Panc1 (cell line): ENCODE data around the gene SLC46A3. TPM values are rescaled to one million over a fixed set of nuclear protein-coding genes. Genes with fewer than 3 reads are reported as not detected.

ENCODE experiments used
- ATAC-seq: fragments of 200-7000 bp; cut with Tn5 transposase; 2 replicates; pipeline ENCODE4 v1.9.1; 2020; ENCODE audit warnings: mild to moderate bottlenecking, moderate library complexity
- BruUV-seq: library from RNA; stranded (reverse); fragments of 400-500 nt; replicated peaks from 2 replicates; lab custom pipeline; 2021; lab: Mats Ljungman, UMichigan
- CTCF ChIA-PET: fragments of 300-600 bp; sonication (Branson Sonifier 250); formaldehyde crosslinking; loops from one replicate; lab custom pipeline; 2022; ENCODE audit warnings: antibody characterized with exemption; lab: Charles Lee
- POLR2A ChIA-PET: fragments of 300-600 bp; sonication (Branson Sonifier 250); formaldehyde crosslinking; loops from one replicate; lab custom pipeline; 2022; ENCODE audit warnings: antibody characterized with exemption; lab: Charles Lee
- DNase-seq: peaks from one replicate; pipeline ENCODE4 v3.0.0-alpha.2; 2010; ENCODE audit warnings: low read depth, low spot score
- H3K27ac ChIP-seq: 2 replicates; pipeline ENCODE4 v1.5.1; 2011; ENCODE audit warnings: mild to moderate bottlenecking, low read length, inconsistent platforms
- H3K27me3 ChIP-seq: fragments of 200-500 bp; sonication (Bioruptor generic); 2 replicates; pipeline ENCODE4 v1.6.0; 2014; ENCODE audit warnings: low read length, inconsistent platforms; ENCODE audit not compliant: control insufficient read depth, insufficient read depth
- H3K36me3 ChIP-seq: fragments of 200-500 bp; sonication (Bioruptor generic); 2 replicates; pipeline ENCODE4 v1.5.1; 2014; ENCODE audit warnings: inconsistent platforms, mild to moderate bottlenecking, low read length, moderate library complexity; ENCODE audit not compliant: control insufficient read depth, insufficient read depth
- H3K4me1 ChIP-seq: 2 replicates; pipeline ENCODE4 v1.5.1; 2011; ENCODE audit warnings: inconsistent platforms, mild to moderate bottlenecking, low read length, moderate library complexity; ENCODE audit not compliant: control insufficient read depth, insufficient read depth
- H3K4me3 ChIP-seq, 2 experiments: 2 replicates each; pipeline ENCODE4 v1.5.1; 2011 to 2012; ENCODE audit warnings: low read depth in 2 of 2, low read length in 2 of 2, mild to moderate bottlenecking in 2 of 2, inconsistent platforms in 1 of 2, moderate library complexity in 1 of 2
- H3K9me3 ChIP-seq: fragments of 200-500 bp; sonication (Bioruptor generic); 2 replicates; pipeline ENCODE4 v1.5.1; 2014; ENCODE audit warnings: low read depth, mild to moderate bottlenecking, inconsistent platforms, low read length, moderate library complexity; ENCODE audit not compliant: control insufficient read depth, insufficient read depth
- CTCF ChIP-seq: fragments of 450-650 bp; IDR thresholded peaks from 2 replicates; pipeline ENCODE4 v1.5.1; 2017; ENCODE audit warnings: mild to moderate bottlenecking
- POLR2AphosphoS5 ChIP-seq: IDR thresholded peaks from 2 replicates; pipeline ENCODE4 v1.6.1; 2012; ENCODE audit warnings: mild to moderate bottlenecking, low read depth, low read length, moderate library complexity
- REST ChIP-seq, 2 experiments: IDR thresholded peaks; 2 replicates each; pipeline ENCODE4 v1.6.1; 2011 to 2012; ENCODE audit warnings: low read depth in 2 of 2, control low read depth in 1 of 2, low read length in 1 of 2, mild to moderate bottlenecking in 1 of 2, moderate library complexity in 1 of 2; ENCODE audit not compliant: insufficient read depth in 1 of 2
- SIN3A ChIP-seq: IDR thresholded peaks from 2 replicates; pipeline ENCODE4 v1.6.1; 2012; ENCODE audit warnings: low read depth, mild to moderate bottlenecking, low read length, moderate library complexity, borderline replicate concordance; ENCODE audit not compliant: insufficient read depth
- TCF7L2 ChIP-seq: IDR thresholded peaks from 2 replicates; pipeline ENCODE4 v1.6.1; 2011; ENCODE audit warnings: mild to moderate bottlenecking, low read depth, low read length, inconsistent platforms
- in situ Hi-C: cut with HindIII; loops from 2 replicates; pipeline ENCODE4 v1.10.0; 2016; ENCODE audit warnings: low sequenced_read_pairs, low pct_unique_long_range_greater_than_20kb
- intact Hi-C: fragments of 100-400 bp; cut with micrococcal nuclease; formaldehyde crosslinking; loops from one replicate; pipeline ENCODE4 v1.10.0; 2022; ENCODE audit not compliant: unreplicated experiment
- total RNA-seq: library from RNA; stranded (reverse); gene quantifications from one replicate; pipeline ENCODE4 v1.2.1, GENCODE V29; 2021; ENCODE audit not compliant: unreplicated experiment

Gene SLC46A3
- total RNA-seq, 1 experiment from 2014 or later, result 5.5 TPM

GRCh38 chr13:28746287-28746612 lies 27.5 kb upstream of the SLC46A3 start:
- ChIA-PET CTCF (no interaction called here), POLR2A (no interaction called here)
- intact Hi-C loops (no loop called here), in situ Hi-C loops (no loop called here)
- DNase-seq (no peak), ATAC-seq (no peak)
- H3K27me3 ChIP-seq, result no peaks in the 10 kb centered on the region
- H3K4me3 ChIP-seq, result no peak overlapping the region
- no TSS peak for BruUV-seq
- H3K9me3 ChIP-seq, result no peaks in the 10 kb centered on the region
- no peaks in the 10 kb centered on the region for H3K36me3 ChIP-seq
- H3K4me1 ChIP-seq, result peaks cover 2% of the 10 kb centered on the region; the same call in 1 of the 2 replicates
- H3K27ac ChIP-seq, result no peak overlapping the region
- TF ChIP-seq TCF7L2 (no peak), REST (IDR thresholded peaks at IDR 0.05; ENCODE audit: insufficient read depth in 1 of 2, low read depth in 2 of 2, low read length in 1 of 2) (no peak), CTCF (no peak), SIN3A (no peak), POLR2AphosphoS5 (no peak)

GRCh38 chr13:28744656-28745055 lies 25.9 kb upstream of the SLC46A3 start:
- no peaks in the 10 kb centered on the region for H3K9me3 ChIP-seq
- H3K4me1 ChIP-seq, result no peaks in the 10 kb centered on the region
- ChIA-PET CTCF (no interaction called here), POLR2A (no interaction called here)
- no peaks in the 10 kb centered on the region for H3K36me3 ChIP-seq
- no peak for ATAC-seq
- no TSS peak for BruUV-seq
- in situ Hi-C loops (no loop called here), intact Hi-C loops (no loop called here)
- DNase-seq, result no peak
- TF ChIP-seq REST (IDR thresholded peaks at IDR 0.05; ENCODE audit: insufficient read depth in 1 of 2, low read depth in 2 of 2, low read length in 1 of 2), result no peak
- TF ChIP-seq TCF7L2, result no peak
- TF ChIP-seq CTCF, result no peak
- TF ChIP-seq POLR2AphosphoS5, result no peak
- no peak for TF ChIP-seq SIN3A
- H3K27ac ChIP-seq, result no peak overlapping the region
- no peak overlapping the region for H3K4me3 ChIP-seq
- H3K27me3 ChIP-seq, result no peaks in the 10 kb centered on the region
